Stomach (tissue), 4 donors: ENCODE results near the gene CHD5.

Source experiments
- CTCF ChIP-seq, 7 experiments: fragments of 450-650 bp in 4 of 7; fragments of 200-600 bp in 3 of 7; sonication (generic) in 3 of 7; IDR thresholded peaks; one replicate each; pipeline ENCODE4 v1.5.1; 2016 to 2019; ENCODE audit warnings: antibody characterized with exemption in 7 of 7, control low read depth in 2 of 7, mild to moderate bottlenecking in 1 of 7
- EP300 ChIP-seq: sonication (generic); formaldehyde crosslinking; IDR thresholded peaks from one replicate; pipeline ENCODE4 v1.6.1; 2017; ENCODE audit warnings: antibody characterized with exemption
- POLR2A ChIP-seq, 4 donors: fragments of 450-650 bp; IDR thresholded peaks; one replicate each; pipeline ENCODE4 v1.6.1; 2016; ENCODE audit warnings: antibody characterized with exemption in 4 of 4, control low read depth in 2 of 4, mild to moderate bottlenecking in 1 of 4, moderate library complexity in 1 of 4

- TF ChIP-seq CTCF (IDR thresholded peaks at IDR 0.05): no peak
- no peak for TF ChIP-seq POLR2A (IDR thresholded peaks at IDR 0.05)
- no peak for TF ChIP-seq EP300
Observed at GRCh38 chr1:6093071-6093470, 87.0 kb downstream of the CHD5 start.
